Mucosa of rectum (tissue), 2 donors: ENCODE measurements around the gene FOSB.
A peak's percentile ranks its signal among the peaks of the same experiment; 100 is the strongest.

ENCODE experiments used
- H3K27ac ChIP-seq, 2 donors: one replicate each; pipeline ENCODE4 v1.7.0; 2013; ENCODE audit warnings: inconsistent platforms in 2 of 2, low read depth in 2 of 2, low read length in 2 of 2
- H3K27me3 ChIP-seq, 2 donors: one replicate each; pipeline ENCODE4 v1.7.0; 2013; ENCODE audit warnings: low read length in 2 of 2; ENCODE audit not compliant: control insufficient read depth in 2 of 2, insufficient read depth in 2 of 2
- H3K36me3 ChIP-seq, 2 donors: one replicate each; pipeline ENCODE4 v1.7.0; 2013; ENCODE audit warnings: low read length in 2 of 2; ENCODE audit not compliant: control insufficient read depth in 2 of 2, insufficient read depth in 2 of 2
- H3K4me1 ChIP-seq, 2 donors: one replicate each; pipeline ENCODE4 v1.7.0; 2013; ENCODE audit warnings: low read length in 2 of 2, mild to moderate bottlenecking in 1 of 2; ENCODE audit not compliant: control insufficient read depth in 2 of 2, insufficient read depth in 2 of 2
- H3K4me3 ChIP-seq, 2 donors: one replicate each; pipeline ENCODE4 v1.7.0; 2013; ENCODE audit warnings: low read length in 2 of 2
- H3K9ac ChIP-seq, 2 donors: one replicate each; pipeline ENCODE4 v1.7.0; 2013; ENCODE audit warnings: low read length in 2 of 2, low read depth in 1 of 2, mild to moderate bottlenecking in 1 of 2
- H3K9me3 ChIP-seq, 2 donors: one replicate each; pipeline ENCODE4 v1.7.0; 2013; ENCODE audit warnings: low read length in 2 of 2; ENCODE audit not compliant: control insufficient read depth in 2 of 2
- donor health status: healthy.
- donor health status: Normal muscosa, but diverticular disease.

The FOSB gene

GRCh38 chr19:45464274-45464673 lies 3.5 kb upstream of the FOSB start:
- Histone ChIP-seq H3K4me3 (no peak overlapping the region), H3K27me3 (no peaks in the 10 kb centered on the region), H3K9ac (no peak overlapping the region), H3K9me3 (no peaks in the 10 kb centered on the region), H3K36me3 (no peaks in the 10 kb centered on the region), H3K27ac (no peak overlapping the region), H3K4me1 (peaks cover 12 to 19% of the 10 kb centered on the region in 2 donors)

GRCh38 chr19:45464852-45465441 lies 2.8 kb upstream of the FOSB start:
- Histone ChIP-seq H3K4me1 (peaks cover 18 to 25% of the 10 kb centered on the region in 2 donors), H3K4me3 (no peak overlapping the region), H3K9me3 (no peaks in the 10 kb centered on the region), H3K9ac (no peak overlapping the region), H3K27me3 (no peaks in the 10 kb centered on the region), H3K36me3 (no peaks in the 10 kb centered on the region), H3K27ac (no peak overlapping the region)

- Histone ChIP-seq H3K4me1 (peaks cover 23 to 31% of the 10 kb centered on the region in 2 donors), H3K4me3 (peak overlapping the region; percentile 99), H3K9me3 (no peaks in the 10 kb centered on the region), H3K9ac (peak overlapping the region; percentile 58 to 70), H3K36me3 (no peaks in the 10 kb centered on the region), H3K27ac (peak overlapping the region in 1 of 2 donors; percentile 99), H3K27me3 (peaks cover 0 to 5% of the 10 kb centered on the region in 2 donors)
Measured at GRCh38 chr19:45467115-45467455, 711 bp upstream of the FOSB start.

- Histone ChIP-seq H3K4me1 (peaks cover 28 to 31% of the 10 kb centered on the region in 2 donors), H3K9me3 (no peaks in the 10 kb centered on the region), H3K27me3 (peaks cover 3 to 12% of the 10 kb centered on the region in 2 donors), H3K36me3 (no peaks in the 10 kb centered on the region), H3K9ac (peak overlapping the region; percentile 84 to 99), H3K4me3 (peak overlapping the region; percentile 99), H3K27ac (peak overlapping the region; percentile 95 to 99)
Measured at GRCh38 chr19:45468159-45468651, 409 bp downstream of the FOSB start.

- Histone ChIP-seq H3K27ac (peak overlapping the region; percentile 95 to 99), H3K4me1 (peaks cover 28 to 31% of the 10 kb centered on the region in 2 donors), H3K9ac (peak overlapping the region; percentile 84 to 99), H3K9me3 (no peaks in the 10 kb centered on the region), H3K36me3 (no peaks in the 10 kb centered on the region), H3K27me3 (peaks cover 4 to 14% of the 10 kb centered on the region in 2 donors), H3K4me3 (peak overlapping the region; percentile 99)
Measured at GRCh38 chr19:45468803-45469131, 971 bp downstream of the FOSB start.

GRCh38 chr19:45469132-45469944 lies 1.5 kb downstream of the FOSB start:
- peaks cover 6 to 14% of the 10 kb centered on the region in 2 donors for H3K27me3 ChIP-seq
- H3K4me1 ChIP-seq = peaks cover 28 to 31% of the 10 kb centered on the region in 2 donors
- H3K36me3 ChIP-seq = no peaks in the 10 kb centered on the region
- H3K4me3 ChIP-seq = peak overlapping the region; percentile 99
- peak overlapping the region; percentile 95 to 99 for H3K27ac ChIP-seq
- no peaks in the 10 kb centered on the region for H3K9me3 ChIP-seq
- peak overlapping the region; percentile 84 to 99 for H3K9ac ChIP-seq

GRCh38 chr19:45469945-45470761 lies 2.4 kb downstream of the FOSB start:
- H3K27me3 ChIP-seq = peaks cover 12 to 14% of the 10 kb centered on the region in 2 donors
- H3K36me3 ChIP-seq = no peaks in the 10 kb centered on the region
- no peaks in the 10 kb centered on the region for H3K9me3 ChIP-seq
- H3K4me1 ChIP-seq = peaks cover 28 to 36% of the 10 kb centered on the region in 2 donors
- H3K4me3 ChIP-seq = peak overlapping the region; percentile 99
- peak overlapping the region; percentile 95 to 99 for H3K27ac ChIP-seq
- H3K9ac ChIP-seq = peak overlapping the region; percentile 84 to 99

GRCh38 chr19:45470762-45471081 lies 2.9 kb downstream of the FOSB start:
- H3K9me3 ChIP-seq = no peaks in the 10 kb centered on the region
- H3K9ac ChIP-seq = no peak overlapping the region
- H3K36me3 ChIP-seq = no peaks in the 10 kb centered on the region
- H3K27me3 ChIP-seq = peaks cover 12 to 14% of the 10 kb centered on the region in 2 donors
- H3K27ac ChIP-seq = no peak overlapping the region
- H3K4me1 ChIP-seq = peaks cover 28 to 38% of the 10 kb centered on the region in 2 donors
- no peak overlapping the region for H3K4me3 ChIP-seq

- Histone ChIP-seq H3K4me3 (no peak overlapping the region), H3K4me1 (peaks cover 28 to 38% of the 10 kb centered on the region in 2 donors), H3K36me3 (no peaks in the 10 kb centered on the region), H3K9me3 (no peaks in the 10 kb centered on the region), H3K9ac (no peak overlapping the region), H3K27me3 (peaks cover 12 to 15% of the 10 kb centered on the region in 2 donors), H3K27ac (no peak overlapping the region)
Measured at GRCh38 chr19:45471111-45471930, 3.5 kb downstream of the FOSB start.
